ES-I3 (cell line): ENCODE results near the gene AK3.

Experiments
- H3K36me3 ChIP-seq: 2 replicates; pipeline ENCODE4 v1.6.1; 2013; ENCODE audit warnings: mild to moderate bottlenecking, low read length, control low read depth, moderate library complexity; ENCODE audit not compliant: insufficient read depth
- H3K4me1 ChIP-seq: 2 replicates; pipeline ENCODE4 v1.6.1; 2013; ENCODE audit warnings: mild to moderate bottlenecking, control low read depth, low read length; ENCODE audit not compliant: insufficient read depth
- H3K9ac ChIP-seq: 2 replicates; pipeline ENCODE4 v1.6.1; 2013; ENCODE audit warnings: low read depth, mild to moderate bottlenecking, low read length, moderate library complexity
- H3K9me3 ChIP-seq: 2 replicates; pipeline ENCODE4 v1.6.1; 2013; ENCODE audit warnings: mild to moderate bottlenecking, low read length, moderate library complexity; ENCODE audit not compliant: control insufficient read depth, insufficient read depth

Gene AK3

GRCh38 chr9:4679268-4680172 lies 61.5 kb downstream of the AK3 start, which contains the start of gene CDC37L1:
Gene CDC37L1, plus strand, starts transcription at chr9:4679569. Its CDS starts 199 bp downstream, at chr9:4679768.
- Histone ChIP-seq H3K9ac (peak within 1 kb of the TSS; percentile 88), H3K36me3 (peaks cover under 1% of the 10 kb centered on the region; the same call in 1 of the 2 replicates), H3K9me3 (no peaks in the 10 kb centered on the region), H3K4me1 (peaks cover 11% of the 10 kb centered on the region)

- Histone ChIP-seq H3K9me3 (no peaks in the 10 kb centered on the region), H3K9ac (peak overlapping the region; percentile 88), H3K36me3 (no peaks in the 10 kb centered on the region), H3K4me1 (peaks cover 11% of the 10 kb centered on the region)
Measured at GRCh38 chr9:4678679-4679267, 62.2 kb downstream of the AK3 start.

GRCh38 chr9:4677392-4677791 lies 63.6 kb downstream of the AK3 start:
- Histone ChIP-seq H3K4me1 (peaks cover 11% of the 10 kb centered on the region), H3K36me3 (no peaks in the 10 kb centered on the region), H3K9ac (no peak overlapping the region), H3K9me3 (no peaks in the 10 kb centered on the region)

GRCh38 chr9:4674783-4675182 lies 66.2 kb downstream of the AK3 start:
- Histone ChIP-seq H3K9me3 (no peaks in the 10 kb centered on the region), H3K4me1 (peaks cover 14% of the 10 kb centered on the region), H3K9ac (no peak overlapping the region), H3K36me3 (no peaks in the 10 kb centered on the region)

GRCh38 chr9:4671737-4672136 lies 69.3 kb downstream of the AK3 start:
- H3K36me3 ChIP-seq = no peaks in the 10 kb centered on the region
- peaks cover 4% of the 10 kb centered on the region; the same call in 1 of the 2 replicates for H3K4me1 ChIP-seq
- H3K9ac ChIP-seq = no peak overlapping the region
- H3K9me3 ChIP-seq = no peaks in the 10 kb centered on the region

GRCh38 chr9:4670591-4670990 lies 70.4 kb downstream of the AK3 start:
- H3K9me3 ChIP-seq = no peaks in the 10 kb centered on the region
- peaks cover 4% of the 10 kb centered on the region; the same call in 1 of the 2 replicates for H3K4me1 ChIP-seq
- no peaks in the 10 kb centered on the region for H3K36me3 ChIP-seq
- no peak overlapping the region for H3K9ac ChIP-seq

- Histone ChIP-seq H3K36me3 (no peaks in the 10 kb centered on the region), H3K9me3 (no peaks in the 10 kb centered on the region), H3K9ac (no peak overlapping the region), H3K4me1 (peaks cover 10% of the 10 kb centered on the region; the same call in 1 of the 2 replicates)
Measured at GRCh38 chr9:4669890-4670289, 71.1 kb downstream of the AK3 start.

GRCh38 chr9:4668604-4669003 lies 72.4 kb downstream of the AK3 start:
- peaks cover 10% of the 10 kb centered on the region; the same call in 1 of the 2 replicates for H3K4me1 ChIP-seq
- no peaks in the 10 kb centered on the region for H3K36me3 ChIP-seq
- H3K9me3 ChIP-seq = no peaks in the 10 kb centered on the region
- H3K9ac ChIP-seq = no peak overlapping the region

- no peaks in the 10 kb centered on the region for H3K36me3 ChIP-seq
- peaks cover 10% of the 10 kb centered on the region; the same call in 1 of the 2 replicates for H3K4me1 ChIP-seq
- no peaks in the 10 kb centered on the region for H3K9me3 ChIP-seq
- no peak overlapping the region for H3K9ac ChIP-seq
Measured at GRCh38 chr9:4667681-4668080, 73.3 kb downstream of the AK3 start.

GRCh38 chr9:4666042-4666699 lies 74.8 kb downstream of the AK3 start, which contains the start of gene SPATA6L:
Gene SPATA6L, minus strand, starts transcription at chr9:4666480. Its CDS starts 230 bp downstream, at chr9:4666250.
- H3K9me3 ChIP-seq = no peaks in the 10 kb centered on the region
- H3K4me1 ChIP-seq = peaks cover 10% of the 10 kb centered on the region; the same call in 1 of the 2 replicates
- H3K36me3 ChIP-seq = no peaks in the 10 kb centered on the region
- peak within 1 kb of the TSS; percentile 64; the same call in 1 of the 2 replicates for H3K9ac ChIP-seq

- no peaks in the 10 kb centered on the region for H3K9me3 ChIP-seq
- no peaks in the 10 kb centered on the region for H3K36me3 ChIP-seq
- peaks cover 7% of the 10 kb centered on the region; the same call in 1 of the 2 replicates for H3K4me1 ChIP-seq
- H3K9ac ChIP-seq = no peak overlapping the region
Measured at GRCh38 chr9:4665357-4665756, 75.6 kb downstream of the AK3 start.

- H3K36me3 ChIP-seq = no peaks in the 10 kb centered on the region
- no peaks in the 10 kb centered on the region for H3K9me3 ChIP-seq
- H3K4me1 ChIP-seq = peaks cover 6% of the 10 kb centered on the region; the same call in 1 of the 2 replicates
- no peak overlapping the region for H3K9ac ChIP-seq
Measured at GRCh38 chr9:4663956-4664355, 77.0 kb downstream of the AK3 start.

- no peaks in the 10 kb centered on the region for H3K36me3 ChIP-seq
- H3K9ac ChIP-seq = peak overlapping the region; percentile 77
- no peaks in the 10 kb centered on the region for H3K9me3 ChIP-seq
- H3K4me1 ChIP-seq = peaks cover 6% of the 10 kb centered on the region; the same call in 1 of the 2 replicates
Measured at GRCh38 chr9:4662989-4663792, 77.8 kb downstream of the AK3 start.
